GM20431 (cell line): ENCODE measurements around the gene YAP1.

Source experiments
- in situ Hi-C: fragments of 300-500 bp; cut with MseI, MboI; formaldehyde crosslinking; loops from one replicate; pipeline ENCODE4 v1.15.0; 2020; ENCODE audit warnings: low sequenced_read_pairs; ENCODE audit not compliant: unreplicated experiment

YAP1 gene

GRCh38 chr11:102109896-102110760, at the start of gene YAP1:
Gene YAP1, plus strand, starts transcription at chr11:102110447. Its CDS starts 402 bp downstream, at chr11:102110849.
- in situ Hi-C loops = no loop called here

GRCh38 chr11:102061276-102061675, 49.0 kb upstream of the YAP1 start:
- in situ Hi-C loops = no loop called here

GRCh38 chr11:102062106-102062505, 48.1 kb upstream of the YAP1 start:
- in situ Hi-C loops = no loop called here

- in situ Hi-C loops = no loop called here
Observed at GRCh38 chr11:102064316-102064715, 45.9 kb upstream of the YAP1 start.

- in situ Hi-C loops = no loop called here
Observed at GRCh38 chr11:102070766-102071165, 39.5 kb upstream of the YAP1 start.

GRCh38 chr11:102071497-102072472, 38.5 kb upstream of the YAP1 start:
- in situ Hi-C loops = no loop called here

- in situ Hi-C loops = no loop called here
Observed at GRCh38 chr11:102073253-102073652, 37.0 kb upstream of the YAP1 start.

- in situ Hi-C loops = no loop called here
Observed at GRCh38 chr11:102079625-102080024, 30.6 kb upstream of the YAP1 start.

- in situ Hi-C loops = no loop called here
Observed at GRCh38 chr11:102081313-102081712, 28.9 kb upstream of the YAP1 start.

GRCh38 chr11:102085864-102086551, 24.2 kb upstream of the YAP1 start:
- in situ Hi-C loops = no loop called here

GRCh38 chr11:102097186-102097585, 13.1 kb upstream of the YAP1 start:
- in situ Hi-C loops = no loop called here

GRCh38 chr11:102099755-102100154, 10.5 kb upstream of the YAP1 start:
- in situ Hi-C loops = no loop called here

- in situ Hi-C loops = no loop called here
Observed at GRCh38 chr11:102108734-102109440, 1.4 kb upstream of the YAP1 start.

GRCh38 chr11:102110761-102111010, 439 bp downstream of the YAP1 start:
- in situ Hi-C loops = no loop called here

- in situ Hi-C loops = no loop called here
Observed at GRCh38 chr11:102111011-102111786, 952 bp downstream of the YAP1 start.

GRCh38 chr11:102111787-102112508, 1.7 kb downstream of the YAP1 start:
- in situ Hi-C loops = no loop called here

- in situ Hi-C loops = no loop called here
Observed at GRCh38 chr11:102112509-102112821, 2.2 kb downstream of the YAP1 start.

GRCh38 chr11:102114032-102114431, 3.8 kb downstream of the YAP1 start:
- in situ Hi-C loops = no loop called here

GRCh38 chr11:102115557-102115956, 5.3 kb downstream of the YAP1 start:
- in situ Hi-C loops = no loop called here
